OCI-LY3 (cell line): ENCODE data around the gene COPRS.

Experiments used
- EZH2phosphoT487 ChIP-seq: fragments of 200-600 bp; shearing (Covaris generic); IDR thresholded peaks from 2 replicates; pipeline ENCODE4 v1.6.1; 2018; ENCODE audit warnings: antibody characterized with exemption, mixed run types, low read depth
- TF ChIP-seq, protein P1 (sequence below): fragments of 200-600, 300-600 bp; sonication (generic); IDR thresholded peaks from 2 replicates; pipeline ENCODE4 v1.5.1; 2014; ENCODE audit warnings: antibody characterized with exemption, low read length, low read depth

DNA sequence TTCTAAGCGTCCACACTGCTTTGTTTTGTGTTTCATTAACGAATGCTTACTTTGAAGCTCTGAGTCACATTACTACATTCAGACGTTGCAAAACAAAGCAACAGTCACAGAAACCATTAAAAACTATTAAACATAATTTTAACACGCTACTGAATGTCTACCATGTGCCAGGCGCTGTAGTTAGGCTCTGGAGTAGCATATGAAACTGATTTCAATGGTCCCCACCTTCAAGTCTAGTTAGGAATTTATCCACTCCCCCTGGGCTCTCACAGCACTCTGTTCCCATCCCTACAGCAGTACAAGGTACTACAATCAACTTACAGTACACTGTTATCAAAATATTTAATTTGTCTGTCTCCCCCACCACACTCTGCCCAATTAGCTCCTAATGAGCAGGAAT is 41.8 kb upstream of the COPRS start:
- TF ChIP-seq, protein P1, sequence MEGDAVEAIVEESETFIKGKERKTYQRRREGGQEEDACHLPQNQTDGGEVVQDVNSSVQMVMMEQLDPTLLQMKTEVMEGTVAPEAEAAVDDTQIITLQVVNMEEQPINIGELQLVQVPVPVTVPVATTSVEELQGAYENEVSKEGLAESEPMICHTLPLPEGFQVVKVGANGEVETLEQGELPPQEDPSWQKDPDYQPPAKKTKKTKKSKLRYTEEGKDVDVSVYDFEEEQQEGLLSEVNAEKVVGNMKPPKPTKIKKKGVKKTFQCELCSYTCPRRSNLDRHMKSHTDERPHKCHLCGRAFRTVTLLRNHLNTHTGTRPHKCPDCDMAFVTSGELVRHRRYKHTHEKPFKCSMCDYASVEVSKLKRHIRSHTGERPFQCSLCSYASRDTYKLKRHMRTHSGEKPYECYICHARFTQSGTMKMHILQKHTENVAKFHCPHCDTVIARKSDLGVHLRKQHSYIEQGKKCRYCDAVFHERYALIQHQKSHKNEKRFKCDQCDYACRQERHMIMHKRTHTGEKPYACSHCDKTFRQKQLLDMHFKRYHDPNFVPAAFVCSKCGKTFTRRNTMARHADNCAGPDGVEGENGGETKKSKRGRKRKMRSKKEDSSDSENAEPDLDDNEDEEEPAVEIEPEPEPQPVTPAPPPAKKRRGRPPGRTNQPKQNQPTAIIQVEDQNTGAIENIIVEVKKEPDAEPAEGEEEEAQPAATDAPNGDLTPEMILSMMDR = no peak
- no peak for TF ChIP-seq EZH2phosphoT487
